Right ventricle myocardium superior (tissue), 1 donor: Measurements from ENCODE around the gene PLPP7. TPM values are rescaled to one million over a fixed set of nuclear protein-coding genes. Genes with fewer than 3 reads are reported as not detected.
"Not testable (repeated sequence)": the region's sequence is repeated elsewhere in the genome, so short reads cannot be mapped to it uniquely, and the experiment has no call there.

Experiments used
- ATAC-seq: fragments of 200-7000 bp; cut with Tn5 transposase; one replicate; pipeline ENCODE4 v1.9.1; 2020; ENCODE audit warnings: mild to moderate bottlenecking; ENCODE audit not compliant: poor library complexity
- DNase-seq: peaks from one replicate; pipeline ENCODE4 v3.0.0-alpha.2; 2020
- intact Hi-C: fragments of 100-400 bp; cut with DNase I; formaldehyde crosslinking; loops from one replicate; pipeline ENCODE4 v1.11.2; 2022
- total RNA-seq: library from RNA; stranded (reverse); fragmentation: NEBNext Ultra II Directional; extraction: Animal tissue kit (Norgen Biotek cat#: 25700); gene quantifications from one replicate; pipeline ENCODE4 v1.2.1, GENCODE V29; 2021
- donor health status: DM: no; HTN: yes; CAD: no; lungs with severe emphysema.

The PLPP7 gene
- total RNA-seq, 1 donor from 2014 or later = 115 TPM

GRCh38 chr9:131339212-131339611 lies 49.7 kb downstream of the PLPP7 start:
- not testable (repeated sequence) for DNase-seq, ATAC-seq
- intact Hi-C loops = loop anchor here (5.0 kb wide), 2 partner anchors 102 to 282 kb away; no protein-coding TSS in a partner anchor

DNA sequence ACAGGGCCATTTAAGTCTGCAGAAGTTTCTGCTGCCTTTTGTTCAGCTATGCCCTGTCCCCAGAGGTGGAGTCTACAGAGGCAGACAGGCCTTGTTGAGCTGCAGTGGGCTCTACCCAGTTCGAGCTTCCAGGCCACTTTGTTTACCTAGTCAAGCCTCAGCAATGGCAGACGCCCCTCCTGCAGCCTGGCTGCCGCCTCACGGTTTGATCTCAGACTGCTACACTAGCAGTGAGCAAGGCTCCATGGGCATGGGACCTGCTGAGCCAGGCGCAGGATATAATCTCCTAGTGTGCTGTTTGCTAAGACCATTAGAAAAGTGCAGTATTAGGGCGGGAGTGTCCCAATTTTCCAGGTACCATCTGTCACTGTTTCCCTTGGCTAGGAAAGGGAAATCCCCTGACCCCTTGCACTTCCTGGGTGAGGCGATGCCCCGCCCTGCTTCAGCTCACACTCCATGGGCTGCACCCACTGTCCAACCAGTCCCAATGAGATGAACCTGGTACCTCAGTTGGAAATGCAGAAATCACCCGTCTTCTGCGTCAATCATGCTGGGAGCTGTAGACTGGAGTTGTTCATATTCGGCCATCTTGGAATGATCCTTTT lies 55.5 kb downstream of the PLPP7 start:
- DNase-seq = peak; percentile 34
- intact Hi-C loops, ATAC-seq: not testable (repeated sequence)

DNA sequence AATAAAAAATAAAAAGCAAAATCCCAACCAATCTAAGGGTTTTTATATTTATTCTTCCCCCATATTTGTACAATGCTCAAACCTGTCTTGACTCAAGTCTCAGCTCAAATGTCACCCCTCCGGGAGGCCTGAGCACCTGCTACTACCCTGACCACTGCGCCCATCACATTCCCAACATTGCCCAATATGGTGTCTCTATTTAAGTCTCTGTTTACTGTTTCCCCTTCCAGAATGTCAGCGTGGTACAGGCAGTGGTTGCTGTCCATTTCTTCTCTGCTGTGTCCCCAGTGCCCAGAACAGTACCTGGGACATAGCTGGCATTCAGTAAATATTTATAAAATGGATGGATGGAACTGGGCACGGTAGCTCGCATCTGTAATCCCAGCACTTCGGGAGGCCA lies 57.0 kb downstream of the PLPP7 start:
- intact Hi-C loops = no loop called here
- DNase-seq = peak; percentile 11
- ATAC-seq = no peak

- ATAC-seq = no peak
Observed at GRCh38 chr9:131347376-131348020, 58.0 kb downstream of the PLPP7 start.

DNA sequence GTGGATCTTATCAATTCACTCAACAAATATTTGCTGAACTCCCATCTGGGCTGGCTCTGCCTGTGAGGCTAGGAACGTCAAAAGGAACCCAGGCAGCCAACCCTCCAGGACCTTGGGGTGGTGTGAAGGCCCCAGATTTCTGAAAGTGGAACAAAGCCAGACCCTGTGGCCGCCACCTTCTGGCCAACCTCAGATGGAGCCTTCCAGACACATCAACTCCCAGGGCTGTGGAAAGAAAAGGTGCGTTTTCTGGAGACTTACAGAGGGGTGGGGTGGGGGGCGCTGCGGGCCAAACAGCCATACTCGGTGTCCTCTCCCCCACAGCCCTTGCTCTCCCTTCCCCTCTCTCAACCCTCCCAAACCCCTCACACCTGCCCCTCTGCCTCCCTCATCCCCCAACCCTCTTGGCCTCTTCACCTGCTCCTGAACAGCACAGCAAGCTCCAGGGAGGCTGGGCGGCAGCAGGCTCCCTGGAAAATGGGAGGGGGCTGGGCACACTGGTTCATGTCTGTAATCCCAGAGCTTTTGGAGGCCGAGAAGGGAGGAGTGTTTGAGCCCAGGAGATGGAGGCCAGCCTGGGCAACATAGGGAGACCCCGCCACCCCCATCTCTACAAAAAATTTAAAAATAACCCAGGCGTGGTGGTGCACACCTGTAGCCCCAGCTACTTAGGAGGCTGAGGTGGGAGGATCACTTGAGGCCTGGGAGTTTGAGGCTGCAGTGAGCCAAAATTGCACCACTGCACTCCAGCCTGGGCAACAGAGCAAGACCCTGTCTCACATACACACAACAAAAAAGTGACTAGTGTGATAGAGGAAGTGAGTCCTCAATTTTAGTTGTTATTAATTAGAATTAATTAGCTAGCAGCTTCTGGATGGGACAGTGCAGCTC lies 59.4 kb downstream of the PLPP7 start:
- ATAC-seq (no peak), DNase-seq (peak; percentile 30)
- intact Hi-C loops = no loop called here

More at GRCh38 chr9:131347376-131348020, 58.0 kb downstream of the PLPP7 start:
- peak; percentile 22 for DNase-seq
- intact Hi-C loops = no loop called here

DNA sequence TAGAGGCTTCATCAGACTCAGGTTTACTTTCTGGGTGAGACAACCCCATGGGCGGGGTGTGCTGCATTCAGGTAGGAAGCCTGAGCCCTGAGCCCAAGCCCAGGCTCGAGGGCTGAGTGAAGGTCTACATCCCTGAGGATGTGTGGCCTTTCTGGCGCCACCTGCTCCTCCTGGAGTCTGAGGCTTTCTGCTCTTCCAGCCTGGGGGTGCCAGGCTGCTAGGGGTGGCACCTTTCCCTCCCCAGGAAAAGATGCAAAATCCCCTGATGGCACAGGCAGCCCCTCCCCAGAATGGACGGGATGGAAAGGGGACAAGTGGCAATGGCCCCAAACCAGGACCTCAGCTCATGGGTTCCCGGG lies 60.0 kb downstream of the PLPP7 start:
- ATAC-seq (no peak), DNase-seq (peak; percentile 42)
- intact Hi-C loops = no loop called here

GRCh38 chr9:131349881-131350563 lies 60.5 kb downstream of the PLPP7 start:
- DNase-seq (peak; percentile 96), ATAC-seq (peak; percentile 97)
- intact Hi-C loops = no loop called here

- intact Hi-C loops = not testable (repeated sequence)
- ATAC-seq (peak; percentile 80), DNase-seq (peak; percentile 26)
Observed at GRCh38 chr9:131356479-131356878, 67.0 kb downstream of the PLPP7 start.

GRCh38 chr9:131358556-131358955 lies 69.0 kb downstream of the PLPP7 start:
- DNase-seq = peak; percentile 17
- ATAC-seq = no peak
- intact Hi-C loops = no loop called here

Other genes with a start within 250 kb of the PLPP7 start
- gene AIF1L, start 193.2 kb upstream of the PLPP7 start, total RNA-seq = 22.8 TPM
- 22.4 TPM for gene NUP214, start 164.1 kb upstream of the PLPP7 start, total RNA-seq
- 55.7 TPM for gene FAM78A, start 13.2 kb upstream of the PLPP7 start, total RNA-seq
- 124 TPM for gene PRRC2B, start 104.4 kb downstream of the PLPP7 start, total RNA-seq
- gene POMT1, start 213.2 kb downstream of the PLPP7 start, total RNA-seq = 21.8 TPM
- 21.7 TPM for gene UCK1, start 241.5 kb downstream of the PLPP7 start, total RNA-seq